Neural cell (in vitro differentiated cells): Measurements from ENCODE around the gene SLBP. TPM values are rescaled to one million over a fixed set of nuclear protein-coding genes. Genes with fewer than 3 reads are reported as not detected.

Experiments used
- H2AFZ ChIP-seq: fragments of 200-600, 300-800 bp; sonication (generic), shearing (Covaris generic); 2 replicates; pipeline ENCODE4 v1.6.0; 2014; ENCODE audit warnings: low read depth, mild to moderate bottlenecking, antibody characterized with exemption, low read length, moderate library complexity
- H3F3A ChIP-seq: fragments of 200-600 bp; shearing (Covaris generic); 2 replicates; pipeline ENCODE4 v1.6.1; 2016; ENCODE audit warnings: mild to moderate bottlenecking, moderate library complexity, mixed read lengths, antibody characterized with exemption, low read length; ENCODE audit not compliant: insufficient read depth, poor library complexity, severe bottlenecking
- H3K27ac ChIP-seq: fragments of 200-600, 300-800 bp; sonication (generic), shearing (Covaris generic); 2 replicates; pipeline ENCODE4 v1.5.1; 2014; ENCODE audit warnings: mild to moderate bottlenecking, low read length, moderate library complexity
- H3K27me3 ChIP-seq: fragments of 300-800, 200-600 bp; sonication (generic), shearing (Covaris generic); 2 replicates; pipeline ENCODE4 v1.6.0; 2014; ENCODE audit warnings: mild to moderate bottlenecking, low read depth, low read length, moderate library complexity; ENCODE audit not compliant: insufficient read depth
- H3K36me3 ChIP-seq: fragments of 300-800, 200-600 bp; sonication (generic), shearing (Covaris generic); 2 replicates; pipeline ENCODE4 v1.5.1; 2014; ENCODE audit warnings: mild to moderate bottlenecking, antibody characterized with exemption, low read length, moderate library complexity; ENCODE audit not compliant: insufficient read depth
- H3K4me2 ChIP-seq: fragments of 300-800, 200-600 bp; sonication (generic), shearing (Covaris generic); 2 replicates; pipeline ENCODE4 v1.6.0; 2014; ENCODE audit warnings: mild to moderate bottlenecking, low read length
- H3K4me3 ChIP-seq: fragments of 300-800, 200-600 bp; sonication (generic), shearing (Covaris generic); 2 replicates; pipeline ENCODE4 v1.5.1; 2014; ENCODE audit warnings: mild to moderate bottlenecking, low read length, moderate library complexity
- H3K79me2 ChIP-seq: fragments of 200-600 bp; shearing (Covaris generic); replicated peaks from 2 replicates; pipeline ENCODE4 v1.6.0; 2014; ENCODE audit warnings: mild to moderate bottlenecking, low read length, moderate library complexity; ENCODE audit not compliant: insufficient read depth
- H3K9ac ChIP-seq: fragments of 300-800, 200-600 bp; sonication (generic), shearing (Covaris generic); 2 replicates; pipeline ENCODE4 v1.6.1; 2016; ENCODE audit warnings: mild to moderate bottlenecking, low read length, mixed read lengths
- H3K9me2 ChIP-seq: fragments of 200-600 bp; shearing (Covaris generic); 2 replicates; pipeline ENCODE4 v1.6.1; 2016; ENCODE audit warnings: mild to moderate bottlenecking, low read length, mixed read lengths; ENCODE audit not compliant: insufficient read depth
- H3K9me3 ChIP-seq: fragments of 200-600, 300-800 bp; sonication (generic), shearing (Covaris generic); 2 replicates; pipeline ENCODE4 v1.6.1; 2016; ENCODE audit warnings: mild to moderate bottlenecking, mixed run types, low read length, moderate library complexity, mixed read lengths
- H4K20me1 ChIP-seq: fragments of 200-600 bp; shearing (Covaris generic); 2 replicates; pipeline ENCODE4 v1.6.1; 2016; ENCODE audit warnings: mild to moderate bottlenecking, mixed run types; ENCODE audit not compliant: insufficient read depth
- EP300 ChIP-seq: fragments of 450-650 bp; conservative IDR thresholded peaks from 2 replicates; pipeline ENCODE4 v1.6.1; 2014; ENCODE audit warnings: antibody characterized with exemption, mild to moderate bottlenecking, moderate library complexity; ENCODE audit not compliant: poor library complexity, severe bottlenecking
- EZH2 ChIP-seq: fragments of 200-600, 300-800 bp; shearing (Covaris generic), sonication (generic); IDR thresholded peaks from 2 replicates; pipeline ENCODE4 v1.6.1; 2014; ENCODE audit warnings: antibody characterized with exemption, low read length, borderline replicate concordance, mild to moderate bottlenecking; ENCODE audit not compliant: insufficient read depth, poor library complexity, severe bottlenecking
- MXI1 ChIP-seq: fragments of 450-650 bp; conservative IDR thresholded peaks from 2 replicates; pipeline ENCODE4 v1.6.1; 2014; ENCODE audit warnings: antibody characterized with exemption, mild to moderate bottlenecking; ENCODE audit not compliant: poor library complexity, severe bottlenecking
- POLR2AphosphoS5 ChIP-seq: IDR thresholded peaks from 2 replicates; pipeline ENCODE4 v1.6.1; 2012
- RAD21 ChIP-seq: fragments of 450-650 bp; conservative IDR thresholded peaks from 2 replicates; pipeline ENCODE4 v1.6.1; 2014; ENCODE audit warnings: antibody characterized with exemption, mild to moderate bottlenecking, moderate library complexity
- SMC3 ChIP-seq: fragments of 450-650 bp; conservative IDR thresholded peaks from 2 replicates; pipeline ENCODE4 v1.6.1; 2014; ENCODE audit warnings: antibody characterized with exemption, mild to moderate bottlenecking, moderate library complexity; ENCODE audit not compliant: poor library complexity
- TAF1 ChIP-seq: IDR thresholded peaks from 2 replicates; pipeline ENCODE4 v1.6.1; 2012; ENCODE audit warnings: low read depth
- polyA plus RNA-seq: library from polyadenylated mRNA; depleted of rRNA; stranded (reverse); fragments of >200 nt; gene quantifications from 2 replicates; pipeline ENCODE4 v1.2.3, GENCODE V29; 2014
- TF ChIP-seq, protein P1 (sequence below): IDR thresholded peaks from 2 replicates; pipeline ENCODE4 v1.6.1; 2012; ENCODE audit warnings: borderline replicate concordance
- TF ChIP-seq, protein P2 (sequence below): fragments of 450-650 bp; IDR thresholded peaks from 2 replicates; pipeline ENCODE4 v1.5.1; 2014; ENCODE audit warnings: antibody characterized with exemption, mild to moderate bottlenecking, moderate library complexity; ENCODE audit not compliant: poor library complexity, severe bottlenecking

SLBP gene
- polyA plus RNA-seq, 1 donor from 2014 or later, result 111 TPM

DNA sequence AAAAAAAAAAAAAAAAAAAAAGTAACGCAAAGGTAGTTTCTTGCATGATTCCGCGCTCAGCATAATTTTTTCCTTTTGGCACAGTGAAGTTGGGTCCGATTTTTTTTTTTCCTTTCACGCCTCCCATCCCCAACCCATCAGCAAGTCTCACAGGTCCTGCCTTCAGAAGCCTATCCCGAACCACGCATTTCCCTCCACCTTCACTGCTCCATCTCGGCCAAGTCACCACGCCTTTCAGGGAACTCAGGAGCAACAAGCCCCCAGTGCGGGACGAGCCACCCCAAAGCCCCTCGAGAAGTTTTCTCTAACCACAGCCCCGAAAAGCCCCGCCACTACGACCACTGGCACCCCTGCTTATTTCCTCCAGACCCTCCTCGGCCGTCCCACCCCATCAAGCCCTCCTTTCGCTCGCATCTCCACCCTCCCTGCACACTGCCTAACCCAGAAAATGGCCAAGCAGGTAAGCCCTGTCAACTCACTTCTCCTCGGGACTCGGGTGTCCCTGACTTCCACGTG, 1.0 kb downstream of the SLBP start:
- peak overlapping the region; percentile 83 for H3K9ac ChIP-seq
- H3K9me2 ChIP-seq, result no peaks in the 10 kb centered on the region
- H3K27me3 ChIP-seq, result no peaks in the 10 kb centered on the region
- peaks cover 32% of the 10 kb centered on the region for H3K79me2 ChIP-seq
- H2AFZ ChIP-seq, result peak overlapping the region; percentile 40
- peak overlapping the region; percentile 97 for H3K4me3 ChIP-seq
- H3F3A ChIP-seq, result no peaks in the 10 kb centered on the region
- H4K20me1 ChIP-seq, result no peaks in the 10 kb centered on the region
- H3K27ac ChIP-seq, result peak overlapping the region; percentile 65
- H3K9me3 ChIP-seq, result no peaks in the 10 kb centered on the region
- H3K4me2 ChIP-seq, result peak overlapping the region; percentile 94
- H3K36me3 ChIP-seq, result no peaks in the 10 kb centered on the region
- no peak for TF ChIP-seq EZH2
- no peak for TF ChIP-seq POLR2AphosphoS5
- TF ChIP-seq RAD21, result no peak

DNA sequence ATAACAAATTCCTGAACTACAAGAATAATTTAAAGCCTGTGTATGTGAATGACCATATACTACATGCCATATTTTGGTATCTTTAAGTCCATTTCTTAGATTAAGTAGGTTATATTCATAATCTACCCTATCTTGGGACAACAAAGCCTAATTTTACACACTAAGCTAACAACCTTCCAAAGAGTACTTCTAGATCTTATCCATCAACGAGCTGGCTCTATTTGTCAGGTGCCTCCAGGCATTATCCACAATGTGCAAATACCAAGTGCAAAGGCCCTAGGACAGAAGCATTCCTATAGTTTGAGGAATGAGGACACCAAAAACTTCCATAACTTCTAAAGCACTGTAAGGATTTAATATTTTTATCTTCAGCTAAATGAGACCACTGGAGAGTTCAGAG, 3.5 kb downstream of the SLBP start:
- Histone ChIP-seq H2AFZ (no peak overlapping the region), H3K36me3 (no peaks in the 10 kb centered on the region), H3K27ac (no peak overlapping the region), H3K4me2 (no peak overlapping the region), H3K9me3 (no peaks in the 10 kb centered on the region), H3K9ac (no peak overlapping the region), H4K20me1 (no peaks in the 10 kb centered on the region), H3K9me2 (no peaks in the 10 kb centered on the region), H3K4me3 (no peak overlapping the region), H3K79me2 (peaks cover 39% of the 10 kb centered on the region), H3K27me3 (no peaks in the 10 kb centered on the region), H3F3A (no peaks in the 10 kb centered on the region)
- no peak for TF ChIP-seq POLR2AphosphoS5
- TF ChIP-seq RAD21, result no peak
- TF ChIP-seq, protein P1, sequence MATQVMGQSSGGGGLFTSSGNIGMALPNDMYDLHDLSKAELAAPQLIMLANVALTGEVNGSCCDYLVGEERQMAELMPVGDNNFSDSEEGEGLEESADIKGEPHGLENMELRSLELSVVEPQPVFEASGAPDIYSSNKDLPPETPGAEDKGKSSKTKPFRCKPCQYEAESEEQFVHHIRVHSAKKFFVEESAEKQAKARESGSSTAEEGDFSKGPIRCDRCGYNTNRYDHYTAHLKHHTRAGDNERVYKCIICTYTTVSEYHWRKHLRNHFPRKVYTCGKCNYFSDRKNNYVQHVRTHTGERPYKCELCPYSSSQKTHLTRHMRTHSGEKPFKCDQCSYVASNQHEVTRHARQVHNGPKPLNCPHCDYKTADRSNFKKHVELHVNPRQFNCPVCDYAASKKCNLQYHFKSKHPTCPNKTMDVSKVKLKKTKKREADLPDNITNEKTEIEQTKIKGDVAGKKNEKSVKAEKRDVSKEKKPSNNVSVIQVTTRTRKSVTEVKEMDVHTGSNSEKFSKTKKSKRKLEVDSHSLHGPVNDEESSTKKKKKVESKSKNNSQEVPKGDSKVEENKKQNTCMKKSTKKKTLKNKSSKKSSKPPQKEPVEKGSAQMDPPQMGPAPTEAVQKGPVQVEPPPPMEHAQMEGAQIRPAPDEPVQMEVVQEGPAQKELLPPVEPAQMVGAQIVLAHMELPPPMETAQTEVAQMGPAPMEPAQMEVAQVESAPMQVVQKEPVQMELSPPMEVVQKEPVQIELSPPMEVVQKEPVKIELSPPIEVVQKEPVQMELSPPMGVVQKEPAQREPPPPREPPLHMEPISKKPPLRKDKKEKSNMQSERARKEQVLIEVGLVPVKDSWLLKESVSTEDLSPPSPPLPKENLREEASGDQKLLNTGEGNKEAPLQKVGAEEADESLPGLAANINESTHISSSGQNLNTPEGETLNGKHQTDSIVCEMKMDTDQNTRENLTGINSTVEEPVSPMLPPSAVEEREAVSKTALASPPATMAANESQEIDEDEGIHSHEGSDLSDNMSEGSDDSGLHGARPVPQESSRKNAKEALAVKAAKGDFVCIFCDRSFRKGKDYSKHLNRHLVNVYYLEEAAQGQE, result no peak
- TF ChIP-seq EP300, result no peak
- TF ChIP-seq MXI1, result no peak
- no peak for TF ChIP-seq TAF1
- TF ChIP-seq, protein P2, sequence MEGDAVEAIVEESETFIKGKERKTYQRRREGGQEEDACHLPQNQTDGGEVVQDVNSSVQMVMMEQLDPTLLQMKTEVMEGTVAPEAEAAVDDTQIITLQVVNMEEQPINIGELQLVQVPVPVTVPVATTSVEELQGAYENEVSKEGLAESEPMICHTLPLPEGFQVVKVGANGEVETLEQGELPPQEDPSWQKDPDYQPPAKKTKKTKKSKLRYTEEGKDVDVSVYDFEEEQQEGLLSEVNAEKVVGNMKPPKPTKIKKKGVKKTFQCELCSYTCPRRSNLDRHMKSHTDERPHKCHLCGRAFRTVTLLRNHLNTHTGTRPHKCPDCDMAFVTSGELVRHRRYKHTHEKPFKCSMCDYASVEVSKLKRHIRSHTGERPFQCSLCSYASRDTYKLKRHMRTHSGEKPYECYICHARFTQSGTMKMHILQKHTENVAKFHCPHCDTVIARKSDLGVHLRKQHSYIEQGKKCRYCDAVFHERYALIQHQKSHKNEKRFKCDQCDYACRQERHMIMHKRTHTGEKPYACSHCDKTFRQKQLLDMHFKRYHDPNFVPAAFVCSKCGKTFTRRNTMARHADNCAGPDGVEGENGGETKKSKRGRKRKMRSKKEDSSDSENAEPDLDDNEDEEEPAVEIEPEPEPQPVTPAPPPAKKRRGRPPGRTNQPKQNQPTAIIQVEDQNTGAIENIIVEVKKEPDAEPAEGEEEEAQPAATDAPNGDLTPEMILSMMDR, result no peak
- no peak for TF ChIP-seq EZH2
- TF ChIP-seq SMC3, result no peak
